Stimulated activated CD8-positive, alpha-beta memory T cell treated with anti-CD3 and anti-CD28 coated beads, Interleukin-15, amount 100 ng/mL, for 1 hour (primary cell): ENCODE measurements around the gene TRPM3.

ENCODE experiments used
- DNase-seq: peaks from one replicate; pipeline ENCODE4 v3.0.0-alpha.2; 2020; ENCODE audit warnings: low read depth

Gene TRPM3

DNA sequence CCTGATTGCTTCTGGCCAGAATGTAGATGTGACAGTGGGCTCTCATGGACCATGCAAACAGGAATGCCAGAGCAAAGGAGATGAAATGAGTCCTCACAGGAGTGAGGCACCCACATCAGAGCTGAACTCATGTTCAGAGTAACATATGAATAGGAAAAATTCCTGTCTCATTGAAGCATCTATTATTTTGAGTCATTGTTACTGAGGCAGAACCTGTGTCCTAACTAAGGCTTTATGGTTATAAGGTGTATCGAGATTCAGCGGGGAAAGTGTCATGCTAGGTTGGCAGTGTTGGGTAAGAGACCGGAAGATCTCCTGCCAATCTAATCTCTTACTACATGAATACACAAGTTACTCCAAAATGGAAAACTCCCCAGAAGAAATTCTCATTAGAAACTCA lies 304.1 kb downstream of the TRPM3 start:
- DNase-seq, result no peak

DNA sequence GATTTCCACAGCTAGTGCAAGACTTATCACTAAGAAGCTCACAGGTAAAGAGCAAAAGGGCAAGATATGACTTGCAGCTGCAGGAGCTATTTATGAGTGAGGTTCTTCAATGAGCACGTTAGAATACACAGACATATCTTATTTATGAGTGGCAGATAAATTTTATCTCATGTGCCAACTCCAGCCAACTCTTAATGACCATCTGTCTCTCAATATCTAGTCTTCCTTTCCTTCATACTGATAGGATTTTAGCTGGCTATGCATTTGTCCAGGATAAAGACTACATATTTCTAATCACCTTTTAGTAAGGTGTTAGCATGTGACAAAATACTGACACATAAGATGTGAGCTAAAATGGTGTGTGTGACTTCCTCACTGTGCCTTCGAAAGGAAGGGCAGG lies 304.5 kb downstream of the TRPM3 start:
- DNase-seq, result no peak

DNA sequence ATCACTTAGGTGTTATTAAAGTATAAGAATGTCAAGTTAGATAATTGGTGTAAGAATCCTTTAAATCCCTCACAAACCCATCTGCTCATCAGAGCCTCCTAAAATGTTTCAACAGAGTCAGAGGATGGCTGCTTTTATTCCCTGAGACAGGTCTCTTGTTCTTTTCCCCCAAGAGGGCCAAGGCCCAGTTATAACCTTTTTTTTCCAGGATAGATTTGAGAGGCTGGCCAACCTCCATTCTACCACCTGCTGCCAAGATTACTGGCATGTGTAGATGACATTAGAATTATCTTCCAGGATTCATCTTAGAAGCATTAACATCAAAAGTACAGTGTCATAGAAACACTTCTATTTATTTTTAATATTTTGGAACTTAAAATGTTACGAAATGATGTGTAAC lies 305.1 kb downstream of the TRPM3 start:
- no peak for DNase-seq

DNA sequence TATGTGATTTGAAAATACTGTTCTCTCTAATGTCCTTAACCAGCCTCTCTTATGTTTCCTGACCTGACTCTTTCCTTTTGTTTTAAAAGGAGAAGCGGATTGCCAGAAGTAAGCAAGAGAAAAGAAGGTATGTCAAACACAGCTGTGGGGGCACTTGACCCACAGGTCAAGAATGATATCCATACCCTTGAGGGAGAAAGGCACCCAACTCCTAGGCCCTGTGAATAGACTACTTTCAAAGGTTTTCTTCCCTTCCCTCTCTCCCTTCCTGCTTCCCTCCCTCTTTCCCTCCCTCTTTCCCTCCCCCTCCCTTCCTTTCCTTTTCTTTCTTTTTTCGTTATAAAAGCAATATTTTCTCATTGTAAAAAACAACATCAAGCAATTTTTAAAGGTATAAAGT lies 306.8 kb downstream of the TRPM3 start:
- no peak for DNase-seq

DNA sequence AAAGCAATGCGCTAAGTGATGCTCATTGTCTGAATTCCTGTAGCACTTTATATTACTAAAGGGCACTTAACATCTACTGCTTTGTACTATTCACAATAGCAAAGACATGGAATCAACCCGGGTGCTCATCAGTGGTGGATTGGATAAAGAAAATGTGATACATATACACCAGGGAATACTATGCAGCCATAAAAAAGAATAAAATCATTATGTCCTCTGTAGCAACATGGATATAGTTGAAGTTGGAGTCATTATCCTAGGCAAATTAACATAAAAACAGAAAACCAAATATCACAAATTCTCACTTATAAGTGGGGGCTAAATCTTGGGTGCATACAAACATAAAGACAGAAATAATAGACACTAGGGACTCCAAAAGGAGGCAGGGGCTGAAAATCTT lies 308.3 kb downstream of the TRPM3 start:
- no peak for DNase-seq

DNA sequence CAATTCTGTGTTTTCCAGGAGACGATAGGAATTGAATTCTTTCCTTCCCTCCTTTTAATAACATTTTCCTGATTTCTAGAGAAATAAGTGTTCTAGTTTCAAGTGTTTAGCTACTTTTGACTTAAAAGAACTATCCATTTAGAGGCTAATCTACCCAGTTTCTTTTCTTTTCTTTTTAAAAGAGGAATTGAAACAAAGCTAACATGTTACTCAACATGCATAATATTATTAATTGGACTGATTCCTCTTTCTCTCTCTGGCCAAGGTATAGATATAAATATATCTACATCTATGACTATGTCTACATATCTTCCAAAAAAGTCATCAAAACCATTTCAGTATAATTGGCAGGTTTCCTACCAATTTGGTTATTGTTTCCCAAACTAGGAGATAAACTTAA lies 309.8 kb downstream of the TRPM3 start:
- DNase-seq, result no peak

DNA sequence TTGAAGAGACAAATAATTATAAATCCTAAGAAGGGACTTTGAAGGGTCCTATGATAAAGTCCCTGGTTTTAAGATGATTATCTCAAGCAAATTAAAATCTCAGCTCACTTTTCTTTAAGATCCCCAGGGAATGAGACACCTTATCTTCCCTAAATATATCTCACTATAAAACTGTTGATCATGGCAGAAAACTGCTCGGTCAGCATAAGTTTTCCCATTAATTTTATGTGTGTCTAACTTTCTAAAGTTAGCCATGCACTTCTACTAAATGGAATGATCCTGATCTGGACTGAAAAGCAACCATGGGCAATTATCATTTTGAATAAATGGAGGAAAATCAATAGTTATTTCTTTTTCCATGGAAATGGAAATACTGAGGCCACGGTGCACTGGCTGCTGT lies 314.5 kb downstream of the TRPM3 start:
- DNase-seq, result no peak

DNA sequence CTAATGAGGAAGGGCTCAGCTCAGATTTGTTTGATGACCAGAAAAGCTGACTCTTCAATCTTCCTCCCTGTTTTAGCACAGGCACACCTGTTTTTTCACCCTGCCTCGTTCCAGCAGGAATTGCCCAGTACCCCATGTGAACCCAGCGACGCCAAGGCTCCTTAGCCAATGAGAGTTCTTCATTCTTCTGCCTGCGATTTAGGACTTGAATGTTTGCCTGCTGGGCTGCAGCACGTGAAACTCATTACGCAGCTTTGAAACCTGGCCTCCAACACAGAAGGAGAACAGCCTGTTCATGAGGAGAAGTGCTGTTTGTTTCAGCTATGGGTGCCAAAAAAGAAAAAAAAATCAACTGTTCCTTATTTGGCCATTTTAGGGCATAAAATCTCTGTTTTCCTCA lies 315.5 kb downstream of the TRPM3 start:
- DNase-seq, result no peak

DNA sequence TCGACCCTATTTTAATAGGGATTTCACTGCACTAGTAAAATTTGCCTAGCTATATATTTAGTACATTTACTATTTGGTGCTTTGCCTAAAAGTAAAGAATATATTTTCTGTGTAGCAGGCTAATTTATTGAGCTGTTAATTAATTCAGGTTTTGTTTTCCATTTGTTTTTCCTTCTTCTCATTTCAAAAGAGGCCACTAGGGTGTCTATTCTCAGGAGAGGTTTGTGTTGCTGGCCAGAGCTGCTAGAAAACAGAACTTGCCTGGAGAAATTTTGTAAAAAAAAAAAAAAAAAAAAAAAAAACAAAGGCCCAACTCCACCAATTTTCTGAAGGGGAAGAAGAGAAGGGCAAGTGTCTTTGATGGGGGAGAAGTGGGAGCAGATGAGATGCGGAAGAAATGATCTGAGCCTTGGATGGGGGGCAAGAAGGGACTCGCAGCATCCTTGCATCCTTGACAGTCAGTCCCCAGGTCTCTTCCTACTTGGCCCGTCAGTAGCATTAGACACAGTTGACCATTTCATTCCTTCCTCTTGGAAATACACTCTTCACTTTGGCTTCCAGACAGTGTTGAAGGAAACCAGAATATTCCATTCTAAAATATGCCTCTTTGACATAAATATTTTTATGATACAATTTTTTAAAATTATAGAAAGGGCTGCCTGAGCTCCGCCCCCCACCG lies 318.5 kb downstream of the TRPM3 start:
- DNase-seq, result no peak

DNA sequence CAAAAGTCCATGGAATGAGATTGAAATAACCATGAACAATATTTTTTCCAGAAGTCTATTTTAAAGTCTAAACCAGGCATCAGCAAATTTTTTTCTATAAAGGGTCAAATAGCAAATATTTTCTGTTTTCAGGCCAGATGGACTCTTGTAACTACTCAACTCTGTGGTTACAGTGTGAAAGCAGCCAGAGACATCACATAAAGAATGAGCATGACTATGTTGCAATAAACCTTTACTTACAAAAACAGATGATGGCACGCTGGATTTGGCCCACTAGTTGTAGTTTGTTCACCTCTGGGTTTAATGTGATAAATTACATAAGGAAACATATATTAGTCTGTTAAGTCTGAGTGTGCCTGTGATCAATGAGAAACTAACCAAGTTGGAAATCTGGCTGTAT lies 319.2 kb downstream of the TRPM3 start:
- no peak for DNase-seq

DNA sequence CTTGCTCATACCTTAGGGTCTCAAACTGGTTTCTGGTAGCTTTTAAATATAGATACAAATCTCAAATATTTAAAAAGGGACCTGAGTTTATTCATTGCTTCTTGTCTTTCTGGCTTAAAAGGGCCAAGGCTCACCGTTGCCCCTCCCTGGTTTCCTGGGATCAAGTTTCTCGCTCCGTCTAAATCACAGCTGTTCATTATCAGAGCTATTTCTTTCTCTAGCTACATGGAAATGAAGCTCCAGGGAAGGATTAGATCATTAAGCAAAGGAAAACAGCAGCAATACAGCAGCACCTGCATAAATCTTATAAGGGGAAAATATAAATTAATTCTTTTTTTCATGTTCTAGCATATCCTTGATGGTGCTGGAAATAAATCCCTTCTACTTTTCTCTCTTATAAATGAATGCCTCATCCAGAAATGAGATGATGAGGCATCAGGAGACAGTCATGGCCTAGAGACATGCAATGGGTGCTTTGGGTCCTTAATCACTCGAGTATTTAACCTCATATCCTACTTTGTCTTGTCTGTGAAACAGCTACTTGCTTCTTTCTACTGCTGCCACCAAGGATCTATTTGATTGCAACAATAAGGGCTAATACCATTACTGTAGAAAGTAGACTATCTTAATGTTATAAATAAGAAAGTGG lies 320.1 kb downstream of the TRPM3 start:
- DNase-seq, result no peak

DNA sequence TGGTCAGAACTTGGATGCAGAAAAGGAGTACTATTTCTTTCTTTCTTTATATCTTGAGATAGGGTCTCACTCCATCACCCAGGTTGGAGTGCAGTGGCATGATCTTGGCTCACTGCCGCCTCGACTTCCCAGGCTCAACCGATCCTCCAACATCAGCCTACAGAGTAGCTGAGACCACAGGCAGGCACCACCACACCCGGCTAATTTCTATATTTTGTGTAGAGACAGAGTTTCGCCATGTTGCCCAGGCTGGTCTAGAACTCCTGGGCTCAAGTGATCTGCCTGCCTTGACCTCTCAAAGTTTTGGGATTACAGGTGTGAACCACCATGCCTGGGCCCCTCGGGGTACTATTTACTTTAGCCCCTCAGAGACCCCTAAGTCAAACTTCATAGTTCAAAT lies 323.4 kb downstream of the TRPM3 start:
- no peak for DNase-seq

DNA sequence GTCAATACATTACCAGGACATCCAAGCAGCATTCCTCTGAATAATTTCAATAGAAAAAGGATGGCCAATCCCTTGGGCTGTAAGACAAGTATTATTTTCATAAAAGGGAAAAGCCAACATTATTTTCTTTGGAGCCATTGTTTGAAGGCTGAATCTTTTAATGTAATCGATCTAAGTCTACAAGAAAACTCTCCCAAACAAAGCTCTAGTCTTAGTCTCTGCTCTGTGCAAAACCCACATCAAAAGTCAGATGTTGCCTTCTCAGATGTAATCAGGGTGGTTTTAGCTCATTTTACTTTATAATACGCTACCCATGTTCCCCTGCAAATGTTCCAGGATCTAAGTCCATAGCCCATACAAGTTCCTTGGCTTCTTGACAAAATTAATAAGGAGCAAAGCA lies 325.6 kb downstream of the TRPM3 start:
- DNase-seq, result no peak

DNA sequence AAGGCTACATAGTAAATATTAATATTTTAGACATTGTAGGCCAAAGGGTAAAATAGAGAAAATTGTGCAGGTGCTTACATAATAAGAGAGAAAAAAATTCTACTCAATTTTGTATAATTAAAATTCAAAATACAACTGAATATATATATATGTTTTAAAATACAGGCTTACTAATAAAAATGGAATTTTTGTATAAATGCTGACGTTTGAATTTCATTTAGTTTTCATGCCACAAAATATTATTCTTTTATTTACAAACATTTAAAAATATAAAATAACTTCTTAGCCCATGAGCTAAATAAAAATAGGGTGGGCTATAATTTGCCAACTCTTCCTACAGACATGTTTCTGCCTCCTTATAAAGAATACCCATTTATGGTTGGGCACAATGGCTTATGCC lies 328.6 kb downstream of the TRPM3 start:
- no peak for DNase-seq

DNA sequence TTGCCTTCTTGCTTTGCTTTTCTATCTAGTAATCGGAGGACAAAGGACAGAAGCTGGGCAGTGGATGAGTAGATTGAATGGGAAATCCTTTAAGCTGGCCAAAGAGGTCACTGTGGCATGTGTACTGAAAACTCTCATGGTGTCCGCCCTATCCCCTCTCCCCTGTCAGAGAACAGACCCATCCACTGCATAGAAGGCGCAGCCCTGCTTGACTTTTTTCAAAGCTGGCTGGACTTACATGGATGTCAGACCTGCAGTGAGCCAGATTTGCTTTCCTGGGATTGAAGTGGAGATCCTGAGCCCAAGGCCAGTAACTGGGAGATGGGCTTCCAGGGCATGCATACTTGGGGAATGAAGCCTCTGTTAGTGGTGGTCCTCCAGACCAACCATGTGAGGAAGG lies 329.5 kb downstream of the TRPM3 start:
- no peak for DNase-seq

DNA sequence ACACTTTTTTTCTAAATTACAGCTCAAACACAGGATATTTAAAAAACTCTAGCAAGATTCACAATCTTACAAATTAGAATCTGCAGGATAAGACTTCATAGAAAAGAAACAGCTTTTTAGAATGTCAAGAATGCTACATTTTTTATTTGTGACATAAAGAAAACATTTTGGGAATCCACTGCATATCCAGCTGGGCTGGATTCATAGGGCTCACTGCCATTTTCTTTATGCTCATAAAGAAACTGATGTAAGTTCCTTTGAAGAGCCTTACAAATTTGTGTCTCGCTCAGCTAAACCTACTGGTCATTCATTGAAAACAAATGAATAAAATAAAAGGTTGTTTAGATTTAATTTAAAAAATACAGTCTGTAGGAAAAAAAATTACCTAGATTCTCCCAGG lies 332.3 kb downstream of the TRPM3 start:
- DNase-seq, result no peak

DNA sequence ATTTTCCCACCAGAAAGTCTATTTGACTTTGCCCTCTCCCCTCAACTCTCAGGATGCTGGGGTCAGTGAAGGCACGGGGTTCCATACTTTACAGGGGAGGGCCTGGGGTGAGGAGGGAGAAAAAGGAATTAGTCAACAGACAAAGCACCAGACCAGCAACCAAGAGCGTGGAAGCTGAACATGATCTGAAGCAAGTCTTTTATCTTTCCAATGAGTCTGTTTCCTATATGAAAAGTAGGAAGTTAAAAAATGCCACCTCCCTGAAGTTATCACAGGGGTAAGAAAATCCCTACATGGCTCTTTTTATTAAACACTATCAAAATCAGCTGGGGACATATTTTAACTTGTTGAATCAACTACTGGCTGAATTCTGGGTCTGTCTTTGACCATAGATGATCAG lies 337.0 kb downstream of the TRPM3 start:
- no peak for DNase-seq

DNA sequence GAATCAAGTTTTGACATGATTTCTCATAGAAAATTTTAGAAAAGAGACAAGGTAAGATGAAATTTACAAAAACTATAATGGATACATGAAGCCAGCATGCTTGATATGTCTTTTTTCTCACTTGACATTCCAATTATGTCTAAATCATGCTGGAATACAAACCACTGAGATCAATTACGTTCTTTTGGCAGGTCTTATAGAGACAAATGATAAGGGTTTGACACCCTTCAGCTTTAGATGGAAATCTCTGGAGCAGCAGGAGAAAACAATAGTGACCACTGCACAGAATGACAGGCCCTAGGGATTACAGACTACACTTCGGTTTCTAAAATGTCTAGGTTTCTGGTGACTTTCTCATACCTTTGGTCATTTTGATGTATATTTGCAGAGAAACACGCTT lies 342.9 kb downstream of the TRPM3 start:
- DNase-seq, result no peak

DNA sequence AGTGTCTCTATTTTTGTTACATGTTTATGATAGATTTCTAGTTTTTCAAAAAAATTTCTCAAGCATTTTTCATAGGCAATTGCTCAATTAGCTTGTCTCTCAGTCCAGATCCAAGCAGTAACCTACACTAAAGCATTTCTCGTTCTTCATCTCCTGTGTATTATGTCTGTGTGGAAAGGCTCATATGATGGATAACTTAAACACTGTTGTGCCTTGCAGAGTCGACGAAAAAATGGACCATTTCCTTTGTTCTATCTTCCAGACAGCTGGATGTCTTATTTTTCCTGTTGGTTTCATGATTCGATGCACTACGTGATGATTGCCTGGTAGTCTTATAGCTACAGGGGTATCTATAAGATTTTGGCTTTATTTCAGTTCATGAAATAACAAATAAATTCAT lies 347.8 kb downstream of the TRPM3 start:
- no peak for DNase-seq

DNA sequence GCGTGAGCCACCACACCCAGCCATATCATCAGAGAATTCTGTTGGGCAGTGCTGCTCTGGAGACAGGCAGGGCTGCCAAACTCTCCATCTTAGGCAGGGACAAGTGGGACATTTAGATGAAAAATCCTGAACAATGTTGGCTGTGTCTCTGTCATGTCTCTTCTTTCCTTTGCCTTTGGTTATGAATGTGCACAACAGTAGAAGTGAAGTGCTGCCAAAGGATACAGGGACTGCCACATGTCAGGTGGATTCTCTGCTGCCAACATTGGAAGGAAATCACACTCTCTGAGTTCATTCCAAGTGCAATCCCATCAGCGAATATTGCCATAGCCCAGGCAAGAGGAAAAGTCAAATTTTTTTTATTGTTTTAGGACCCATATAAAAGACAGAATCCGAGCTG lies 348.8 kb downstream of the TRPM3 start:
- DNase-seq, result no peak

DNA sequence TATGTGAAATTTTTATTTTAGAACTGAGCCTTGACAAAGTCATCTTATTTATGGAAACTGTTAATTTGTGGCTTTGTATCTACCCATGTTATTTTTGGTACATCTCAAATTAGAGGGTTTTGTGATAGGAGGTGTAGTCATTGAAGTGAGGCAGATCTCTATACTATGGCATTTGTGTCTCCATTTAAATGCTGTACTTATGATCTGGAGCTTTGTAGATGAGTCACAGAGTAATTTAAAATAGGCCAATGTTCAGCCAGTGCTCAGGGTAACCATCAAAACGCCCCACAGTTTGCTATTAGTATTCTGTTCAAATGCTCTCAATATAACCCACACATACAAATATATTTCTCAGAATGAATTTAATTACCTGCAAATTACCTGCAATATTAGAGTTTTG lies 355.5 kb downstream of the TRPM3 start:
- DNase-seq, result no peak

DNA sequence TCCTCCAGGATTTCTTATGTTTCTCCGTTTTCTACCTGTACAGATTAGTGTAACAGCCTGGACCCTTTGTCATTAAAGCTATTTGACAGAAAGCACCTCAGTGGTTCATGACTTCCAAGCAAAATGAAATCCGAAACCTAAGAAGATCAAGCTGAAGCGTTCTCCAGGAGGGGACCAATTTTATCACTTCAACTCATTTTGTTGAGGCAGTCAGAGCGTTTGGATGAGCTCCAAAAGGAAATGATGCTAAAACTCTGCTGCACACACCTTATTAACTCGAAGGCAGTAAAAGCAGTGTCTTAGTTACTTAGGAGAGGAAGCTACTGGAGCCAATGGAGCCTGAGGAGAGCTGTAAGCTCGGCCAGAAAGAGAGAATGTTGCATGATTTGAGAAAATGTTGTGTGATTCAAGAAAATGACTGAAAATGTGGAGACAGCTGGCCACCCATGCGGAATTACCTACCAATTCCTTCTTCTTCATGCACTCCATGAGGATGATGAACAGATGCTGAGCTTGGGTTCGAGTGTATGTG lies 360.2 kb downstream of the TRPM3 start:
- no peak for DNase-seq

DNA sequence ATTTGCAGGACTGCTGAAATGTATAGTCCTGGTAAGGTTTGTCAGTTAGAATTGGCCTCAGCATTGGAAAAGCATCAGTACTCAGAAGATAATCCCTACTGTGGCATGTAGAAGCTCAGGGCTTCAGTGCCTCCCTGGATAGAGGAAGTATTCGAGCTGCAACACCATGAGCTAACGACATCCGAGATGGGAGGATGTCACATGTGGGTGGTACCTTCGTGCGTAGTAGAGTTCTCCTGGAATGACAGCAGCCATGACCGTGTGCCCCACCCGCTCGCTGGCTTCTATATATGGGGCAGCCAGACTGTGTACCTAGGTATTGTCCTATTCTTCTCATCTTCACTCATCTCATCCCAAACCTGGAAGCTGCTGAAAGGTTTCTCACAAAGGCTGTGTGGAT lies 361.2 kb downstream of the TRPM3 start:
- no peak for DNase-seq

DNA sequence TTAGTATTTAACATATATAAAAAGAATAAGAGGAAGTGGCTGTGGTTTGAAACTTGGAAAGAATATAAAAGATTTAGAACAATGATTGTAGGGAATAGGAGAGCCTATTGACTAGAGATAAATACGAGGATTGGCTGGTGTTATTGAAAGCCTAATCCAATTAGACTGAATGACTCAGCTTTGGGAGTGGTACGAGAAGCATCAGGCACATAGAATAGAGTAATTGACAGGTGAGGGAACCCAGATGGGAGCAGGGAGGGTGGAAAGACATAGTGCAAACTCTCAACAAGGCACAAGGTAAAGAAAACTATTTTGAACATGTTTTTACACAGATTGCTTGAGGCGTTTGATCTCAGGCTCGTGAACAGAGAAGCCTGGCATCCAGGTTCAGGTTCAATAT lies 368.1 kb downstream of the TRPM3 start:
- no peak for DNase-seq
